ENCODE data around the gene DDIAS. TPM values are rescaled to one million over a fixed set of nuclear protein-coding genes. Genes with fewer than 3 reads are reported as not detected.
"Not testable (repeated sequence)": the region's sequence is repeated elsewhere in the genome, so short reads cannot be mapped to it uniquely, and the experiment has no call there.

The DDIAS gene
- total RNA-seq, result 10 to 100 TPM; 14.4 to 24.1 TPM
- 18.7 TPM for polyA plus RNA-seq (2013, experiment 1 of 2)
- polyA plus RNA-seq (2013, experiment 2 of 2), result 18.3 TPM
- long read RNA-seq, experiment 1, partial matches to known transcripts, result 1 of 8 reads
- long read RNA-seq, experiment 1, other reads (novel, unspliced or antisense), result 2 of 8 reads
- long read RNA-seq, experiment 2, transcript DDIAS-211 (6 exons, 3,533 nt), result major isoform, 23 of 39 reads
- long read RNA-seq, experiment 2, partial matches to known transcripts, result 6 of 39 reads
- long read RNA-seq, experiment 2, other reads (novel, unspliced or antisense), result 7 of 39 reads
- long read RNA-seq, experiment 3, transcript DDIAS-202 (5 exons, 607 nt), result minor isoform, 20 of 97 reads
- long read RNA-seq, experiment 3, transcript DDIAS-211 (6 exons, 3,533 nt), result major isoform, 57 of 97 reads
- long read RNA-seq, experiment 3, transcript DDIAS-207 (4 exons, 3,278 nt), result minor isoform, 5 of 97 reads
- long read RNA-seq, experiment 3, partial matches to known transcripts, result 1 of 97 reads
- long read RNA-seq, experiment 3, other reads (novel, unspliced or antisense), result 14 of 97 reads
- long read RNA-seq, experiment 4, result 0 reads

- no peak for TF ChIP-seq CTCF (conservative IDR thresholded peaks at IDR 0.05)
- no peaks in the 10 kb centered on the region for H3K9me3 ChIP-seq (ENCODE audit: control insufficient read depth, low read length)
- H3K4me3 ChIP-seq (ENCODE audit: low read length), result peak within 1 kb of the TSS; percentile 99
- H3K4me1 ChIP-seq (ENCODE audit: control insufficient read depth, insufficient read depth, low read length), result no peaks in the 10 kb centered on the region
- peak within 1 kb of the TSS; percentile 50 for H3K27ac ChIP-seq (ENCODE audit: low read depth, low read length)
- Mint-ChIP-seq H3K36me3 (ENCODE audit: low read depth) (peaks cover 4% of the 10 kb centered on the region), H3K4me1 (peaks cover 21% of the 10 kb centered on the region), H3K27ac (peak within 1 kb of the TSS; percentile 99), H3K9me3 (no peaks in the 10 kb centered on the region), H3K4me3 (peak within 1 kb of the TSS; percentile 93), H3K27me3 (ENCODE audit: insufficient read depth) (no peaks in the 10 kb centered on the region)
- peak; percentile 98 for DNase-seq
- H3K9ac ChIP-seq (ENCODE audit: extremely low read depth, low read length, poor library complexity, severe bottlenecking), result peak within 1 kb of the TSS; percentile 69
- no peaks in the 10 kb centered on the region for H3K27me3 ChIP-seq (ENCODE audit: control insufficient read depth, insufficient read depth, low read length, poor library complexity, severe bottlenecking)
- 0% methylated on average over 26 to 49 of the region's 49 CpGs for WGBS, 2 experiments (ENCODE audit: insufficient coverage in 1 of 2, insufficient read length in 1 of 2)
- H3K36me3 ChIP-seq (ENCODE audit: control insufficient read depth, insufficient read depth, low read length), result no peaks in the 10 kb centered on the region
Measured at GRCh38 chr11:82901165-82901921, at the start of gene DDIAS. Gene DDIAS, plus strand, starts transcription at chr11:82901736. Its CDS starts 13,003 bp downstream, at chr11:82914739.

- H3K27me3 ChIP-seq (ENCODE audit: control insufficient read depth, insufficient read depth, low read length, poor library complexity, severe bottlenecking), result no peaks in the 10 kb centered on the region
- no peak overlapping the region for H3K4me3 ChIP-seq (ENCODE audit: low read length)
- no peak overlapping the region for H3K9ac ChIP-seq (ENCODE audit: extremely low read depth, low read length, poor library complexity, severe bottlenecking)
- Mint-ChIP-seq H3K27ac (no peak overlapping the region), H3K4me1 (peaks cover 2% of the 10 kb centered on the region), H3K36me3 (ENCODE audit: low read depth) (peaks cover 19% of the 10 kb centered on the region), H3K9me3 (no peaks in the 10 kb centered on the region), H3K27me3 (ENCODE audit: insufficient read depth) (no peaks in the 10 kb centered on the region), H3K4me3 (no peak overlapping the region)
- peaks cover 7% of the 10 kb centered on the region for H3K36me3 ChIP-seq (ENCODE audit: control insufficient read depth, insufficient read depth, low read length)
- no peaks in the 10 kb centered on the region for H3K9me3 ChIP-seq (ENCODE audit: control insufficient read depth, low read length)
- DNase-seq, result no peak
- TF ChIP-seq CTCF (conservative IDR thresholded peaks at IDR 0.05), result no peak
- no peak overlapping the region for H3K27ac ChIP-seq (ENCODE audit: low read depth, low read length)
- H3K4me1 ChIP-seq (ENCODE audit: control insufficient read depth, insufficient read depth, low read length), result no peaks in the 10 kb centered on the region
Measured at GRCh38 chr11:82854242-82854641, 47.3 kb upstream of the DDIAS start.

DNA sequence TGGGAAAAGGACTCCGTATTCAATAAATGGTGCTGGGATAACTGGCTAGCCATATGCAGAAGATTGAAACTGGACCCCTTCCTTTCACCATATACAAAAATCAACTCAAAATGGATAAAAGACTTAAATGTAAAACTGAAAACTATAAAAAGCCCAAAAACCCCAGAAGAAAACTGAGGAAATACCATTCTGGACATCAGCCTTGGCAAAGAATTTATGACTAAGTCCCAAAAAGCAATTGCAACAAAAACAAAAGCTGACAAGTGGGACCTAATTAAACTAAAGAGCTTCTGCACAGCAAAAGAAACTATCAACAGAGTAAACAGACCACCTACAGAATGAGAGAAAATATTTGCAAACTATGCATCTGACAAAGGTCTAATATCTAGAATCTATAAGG is 46.6 kb upstream of the DDIAS start:
- WGBS, 2 experiments (ENCODE audit: insufficient coverage in 1 of 2, insufficient read length in 1 of 2), result 89 to 100% methylated on average over 1 of the region's 1 CpG
- not testable (repeated sequence) for H3K4me1 ChIP-seq (ENCODE audit: control insufficient read depth, insufficient read depth, low read length); H3K9me3 Mint-ChIP-seq; H3K4me3 Mint-ChIP-seq; H3K27ac ChIP-seq (ENCODE audit: low read depth, low read length); H3K4me1 Mint-ChIP-seq; H3K9ac ChIP-seq (ENCODE audit: extremely low read depth, low read length, poor library complexity, severe bottlenecking); DNase-seq; H3K27ac Mint-ChIP-seq; H3K36me3 ChIP-seq (ENCODE audit: control insufficient read depth, insufficient read depth, low read length); H3K4me3 ChIP-seq (ENCODE audit: low read length); H3K27me3 Mint-ChIP-seq (ENCODE audit: insufficient read depth); H3K27me3 ChIP-seq (ENCODE audit: control insufficient read depth, insufficient read depth, low read length, poor library complexity, severe bottlenecking); H3K9me3 ChIP-seq (ENCODE audit: control insufficient read depth, low read length)
- peaks cover 17% of the 10 kb centered on the region for H3K36me3 Mint-ChIP-seq (ENCODE audit: low read depth)
